Measurements from ENCODE around the gene PAM. TPM values are rescaled to one million over a fixed set of nuclear protein-coding genes. Genes with fewer than 3 reads are reported as not detected.

Gene PAM
- total RNA-seq, 1 experiment from 2014 or later = 131 TPM

DNA sequence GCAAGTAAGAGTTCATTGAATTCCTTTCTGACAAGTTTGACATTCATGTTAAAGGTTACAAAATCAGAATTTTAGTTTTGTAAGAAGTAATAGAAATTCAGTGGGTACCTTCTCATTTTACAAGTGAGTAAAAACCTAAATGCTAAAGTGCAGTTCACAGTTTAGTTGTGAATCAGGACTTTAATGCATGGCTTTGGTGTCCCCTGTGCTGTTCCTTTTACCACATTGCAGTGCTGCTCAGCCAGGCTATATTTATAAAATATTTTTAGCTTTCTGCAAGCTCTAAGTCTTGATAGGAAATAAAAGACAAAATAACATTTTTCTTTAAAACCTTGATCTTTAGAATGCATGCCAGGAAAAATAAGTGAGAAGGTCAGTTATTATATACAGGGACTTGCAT lies 26.3 kb downstream of the PAM start:
- DNase-seq (ENCODE audit: low read depth, low spot score) = no peak
- POLR2A ChIA-PET = no interaction called here
- CTCF ChIA-PET = no interaction called here
- no peaks in the 10 kb centered on the region for H3K9me3 ChIP-seq (ENCODE audit: control insufficient read depth, insufficient read depth, low read depth, low read length)
- H3K27ac ChIP-seq (ENCODE audit: low read length) = no peak overlapping the region
- no TSS peak for BruUV-seq (replicated peaks)
- H3K36me3 ChIP-seq (ENCODE audit: control insufficient read depth, insufficient read depth, low read length) = no peaks in the 10 kb centered on the region
- no peaks in the 10 kb centered on the region for H3K4me1 ChIP-seq (ENCODE audit: control insufficient read depth, insufficient read depth, low read length)
- no peak for ATAC-seq
- in situ Hi-C loops (cut with HindIII; ENCODE audit: low pct_unique_long_range_greater_than_20kb, low sequenced_read_pairs) (no loop called here), intact Hi-C loops (cut with micrococcal nuclease; ENCODE audit: unreplicated experiment) (loop anchor here (2.0 to 10.0 kb wide), 3 partner anchors 189 to 343 kb away; partner anchors contain the start of genes GIN1 and PPIP5K2)
- H3K27me3 ChIP-seq (ENCODE audit: control insufficient read depth, insufficient read depth, low read length) = no peaks in the 10 kb centered on the region
- H3K4me3 ChIP-seq (ENCODE audit: low read depth in 2 of 2, low read length in 2 of 2) = no peak overlapping the region
- TF ChIP-seq CTCF (IDR thresholded peaks at IDR 0.05) (no peak), SIN3A (IDR thresholded peaks at IDR 0.05; ENCODE audit: borderline replicate concordance, insufficient read depth, low read depth, low read length) (no peak)
- TF ChIP-seq, protein P1, sequence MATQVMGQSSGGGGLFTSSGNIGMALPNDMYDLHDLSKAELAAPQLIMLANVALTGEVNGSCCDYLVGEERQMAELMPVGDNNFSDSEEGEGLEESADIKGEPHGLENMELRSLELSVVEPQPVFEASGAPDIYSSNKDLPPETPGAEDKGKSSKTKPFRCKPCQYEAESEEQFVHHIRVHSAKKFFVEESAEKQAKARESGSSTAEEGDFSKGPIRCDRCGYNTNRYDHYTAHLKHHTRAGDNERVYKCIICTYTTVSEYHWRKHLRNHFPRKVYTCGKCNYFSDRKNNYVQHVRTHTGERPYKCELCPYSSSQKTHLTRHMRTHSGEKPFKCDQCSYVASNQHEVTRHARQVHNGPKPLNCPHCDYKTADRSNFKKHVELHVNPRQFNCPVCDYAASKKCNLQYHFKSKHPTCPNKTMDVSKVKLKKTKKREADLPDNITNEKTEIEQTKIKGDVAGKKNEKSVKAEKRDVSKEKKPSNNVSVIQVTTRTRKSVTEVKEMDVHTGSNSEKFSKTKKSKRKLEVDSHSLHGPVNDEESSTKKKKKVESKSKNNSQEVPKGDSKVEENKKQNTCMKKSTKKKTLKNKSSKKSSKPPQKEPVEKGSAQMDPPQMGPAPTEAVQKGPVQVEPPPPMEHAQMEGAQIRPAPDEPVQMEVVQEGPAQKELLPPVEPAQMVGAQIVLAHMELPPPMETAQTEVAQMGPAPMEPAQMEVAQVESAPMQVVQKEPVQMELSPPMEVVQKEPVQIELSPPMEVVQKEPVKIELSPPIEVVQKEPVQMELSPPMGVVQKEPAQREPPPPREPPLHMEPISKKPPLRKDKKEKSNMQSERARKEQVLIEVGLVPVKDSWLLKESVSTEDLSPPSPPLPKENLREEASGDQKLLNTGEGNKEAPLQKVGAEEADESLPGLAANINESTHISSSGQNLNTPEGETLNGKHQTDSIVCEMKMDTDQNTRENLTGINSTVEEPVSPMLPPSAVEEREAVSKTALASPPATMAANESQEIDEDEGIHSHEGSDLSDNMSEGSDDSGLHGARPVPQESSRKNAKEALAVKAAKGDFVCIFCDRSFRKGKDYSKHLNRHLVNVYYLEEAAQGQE (IDR thresholded peaks at IDR 0.05; ENCODE audit: insufficient read depth in 1 of 2, low read depth in 2 of 2, low read length in 1 of 2) = no peak

DNA sequence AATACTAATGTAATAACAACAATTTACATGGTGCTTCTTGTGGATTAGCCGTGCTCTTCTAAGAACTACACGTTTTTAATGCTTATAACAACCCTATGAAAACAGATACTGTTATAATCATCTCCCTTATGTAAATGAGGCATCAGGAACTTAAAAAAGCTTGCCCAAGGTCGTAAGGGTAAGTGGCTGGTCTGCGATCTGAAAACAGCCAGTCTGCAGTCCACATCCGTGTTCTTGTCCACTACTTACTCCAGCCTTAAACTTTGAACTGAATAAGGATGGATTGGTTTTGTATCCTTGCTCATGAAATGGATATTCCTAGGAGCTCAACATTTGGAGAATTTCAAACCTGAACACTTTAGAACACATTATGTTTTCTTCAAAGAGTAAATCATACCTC lies 26.7 kb downstream of the PAM start:
- Histone ChIP-seq H3K4me3 (ENCODE audit: low read depth in 2 of 2, low read length in 2 of 2) (no peak overlapping the region), H3K4me1 (ENCODE audit: control insufficient read depth, insufficient read depth, low read length) (no peaks in the 10 kb centered on the region), H3K27me3 (ENCODE audit: control insufficient read depth, insufficient read depth, low read length) (no peaks in the 10 kb centered on the region), H3K27ac (ENCODE audit: low read length) (no peak overlapping the region), H3K9me3 (ENCODE audit: control insufficient read depth, insufficient read depth, low read depth, low read length) (no peaks in the 10 kb centered on the region), H3K36me3 (ENCODE audit: control insufficient read depth, insufficient read depth, low read length) (no peaks in the 10 kb centered on the region)
- no peak for TF ChIP-seq SIN3A (IDR thresholded peaks at IDR 0.05; ENCODE audit: borderline replicate concordance, insufficient read depth, low read depth, low read length)
- TF ChIP-seq, protein P1 (IDR thresholded peaks at IDR 0.05; ENCODE audit: insufficient read depth in 1 of 2, low read depth in 2 of 2, low read length in 1 of 2) = no peak
- intact Hi-C loops (cut with micrococcal nuclease; ENCODE audit: unreplicated experiment) = loop anchor here (2.0 to 10.0 kb wide), 3 partner anchors 189 to 343 kb away; partner anchors contain the start of genes GIN1 and PPIP5K2
- in situ Hi-C loops (cut with HindIII; ENCODE audit: low pct_unique_long_range_greater_than_20kb, low sequenced_read_pairs) = no loop called here
- ChIA-PET CTCF (no interaction called here), POLR2A (no interaction called here)
- no peak for ATAC-seq
- no peak for DNase-seq (ENCODE audit: low read depth, low spot score)
- BruUV-seq (replicated peaks) = no TSS peak

Measured in Panc1 (cell line).